SKM-1 treated with dmso at 0.1 percent for 144 hours (cell line): ENCODE data around the gene ZNF423.
"Not testable (repeated sequence)": the region's sequence is repeated elsewhere in the genome, so short reads cannot be mapped to it uniquely, and the experiment has no call there.

Experiments
- DNase-seq: peaks from one replicate; lab custom pipeline; 2025; ENCODE audit not compliant: unreplicated experiment; lab: John Stamatoyannopoulos, UW

The ZNF423 gene

DNA sequence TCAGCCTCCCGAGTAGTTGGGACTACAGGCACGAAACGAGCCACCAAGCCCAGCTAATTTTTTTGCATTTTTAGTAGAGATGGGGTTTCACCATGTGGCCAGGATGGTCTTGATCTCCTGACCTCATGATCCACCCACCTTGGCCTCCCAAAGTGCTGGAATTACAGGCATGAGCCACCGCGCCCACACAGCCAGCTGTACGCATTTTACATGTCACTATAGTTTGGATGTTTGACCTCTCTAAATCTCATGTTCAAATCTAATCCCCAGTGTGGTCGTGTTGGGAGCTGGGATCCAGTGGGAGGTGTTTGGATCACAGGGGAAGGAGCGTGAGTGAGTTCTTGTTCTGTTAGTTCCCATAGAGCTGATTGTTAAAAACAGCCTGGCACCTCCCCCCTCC, 293.0 kb downstream of the ZNF423 start:
- DNase-seq: not testable (repeated sequence)

DNA sequence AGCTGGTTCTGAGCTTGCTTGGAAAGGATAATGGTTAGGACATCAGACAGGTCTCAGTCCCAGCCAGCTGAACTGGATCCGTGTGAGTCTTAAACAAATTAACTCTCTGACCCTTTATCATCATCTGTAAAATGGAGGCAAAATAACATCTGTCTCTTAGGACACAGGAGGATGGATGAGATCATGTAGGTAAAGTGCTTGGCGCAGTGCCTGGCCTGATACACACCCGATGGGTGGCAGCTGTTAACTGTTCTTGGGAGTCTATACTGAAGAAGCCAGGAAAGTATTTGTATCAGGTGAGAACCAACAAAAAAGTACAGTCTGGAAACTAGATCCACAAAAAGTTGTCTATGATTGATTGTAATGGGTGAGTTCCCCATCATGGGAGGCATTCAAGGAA, 293.7 kb downstream of the ZNF423 start:
- no peak for DNase-seq

DNA sequence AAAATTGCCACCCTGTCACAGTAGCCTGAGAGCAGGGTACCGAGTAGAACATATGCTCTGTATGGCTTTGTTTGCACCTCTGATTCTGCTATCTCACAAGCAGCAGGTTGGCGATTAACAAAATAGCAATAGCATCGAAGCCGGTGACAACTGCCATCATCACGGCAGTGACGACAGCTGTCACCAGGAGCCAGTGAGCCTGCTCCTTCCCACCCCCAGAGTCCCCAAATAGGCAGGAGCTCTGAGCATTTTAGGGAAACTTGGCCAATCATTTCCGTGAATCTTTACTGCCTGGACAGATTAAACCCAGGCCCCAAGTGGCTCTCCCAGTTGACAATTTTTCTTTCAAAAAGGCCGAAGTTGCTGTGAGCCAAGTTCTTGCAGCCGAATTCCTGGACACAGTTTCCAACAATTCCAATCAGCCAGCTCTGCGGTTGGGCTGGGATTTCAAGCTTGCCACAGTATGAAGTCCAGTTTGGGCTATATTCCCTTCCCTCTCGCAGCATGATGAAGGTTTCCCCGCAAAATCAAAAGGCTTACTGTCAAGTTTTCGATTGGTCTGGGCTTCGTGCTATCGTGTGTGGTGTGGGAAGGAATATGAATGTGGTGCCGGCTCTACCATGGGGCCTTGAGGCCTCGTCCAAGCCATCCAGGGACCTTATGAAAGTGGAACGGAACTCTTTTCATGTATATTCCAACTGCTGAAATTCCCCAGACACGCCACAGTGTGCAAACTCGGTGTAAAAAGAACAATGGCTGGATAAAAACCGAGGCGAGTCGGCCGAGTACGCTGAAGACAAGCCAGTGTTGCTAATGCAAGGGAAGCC, 295.7 kb downstream of the ZNF423 start:
- DNase-seq: no peak

DNA sequence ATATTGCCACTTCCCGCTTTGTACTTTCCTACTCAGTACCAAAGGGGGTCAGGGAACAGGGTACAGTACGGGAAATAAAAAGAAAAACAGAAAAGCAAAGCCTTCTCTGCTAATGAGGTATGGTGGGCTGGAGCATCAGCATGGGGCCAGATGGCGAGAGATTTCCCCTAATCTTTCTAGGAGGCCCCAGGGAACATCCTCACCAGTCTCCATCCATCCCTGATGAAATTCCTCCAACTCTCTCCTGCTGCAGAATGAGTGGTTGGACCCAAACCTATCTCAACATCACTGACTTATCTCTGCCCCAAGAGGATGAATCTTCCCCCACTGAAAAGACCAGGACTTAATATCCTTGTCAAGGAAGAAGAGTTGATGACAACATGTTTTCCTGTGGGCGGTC, 296.7 kb downstream of the ZNF423 start:
- no peak for DNase-seq

DNA sequence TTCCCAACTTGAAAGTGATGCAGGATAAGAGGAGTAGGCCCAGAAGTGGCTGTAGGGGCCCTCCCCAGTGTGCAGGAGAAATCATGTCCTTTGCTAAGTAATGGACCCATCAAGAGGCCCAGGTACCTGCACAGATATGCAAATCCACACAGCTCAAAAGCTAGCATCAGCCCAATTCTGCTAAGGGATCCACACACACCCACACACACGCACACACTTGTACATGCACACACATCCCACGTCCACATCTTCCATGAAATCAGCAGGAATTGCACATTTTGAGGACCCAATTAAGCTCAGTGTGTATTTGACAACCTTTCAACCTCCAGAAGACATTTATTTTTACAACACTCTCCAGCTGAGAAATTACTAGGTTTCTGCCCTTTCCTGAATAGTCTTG, 297.5 kb downstream of the ZNF423 start:
- no peak for DNase-seq

DNA sequence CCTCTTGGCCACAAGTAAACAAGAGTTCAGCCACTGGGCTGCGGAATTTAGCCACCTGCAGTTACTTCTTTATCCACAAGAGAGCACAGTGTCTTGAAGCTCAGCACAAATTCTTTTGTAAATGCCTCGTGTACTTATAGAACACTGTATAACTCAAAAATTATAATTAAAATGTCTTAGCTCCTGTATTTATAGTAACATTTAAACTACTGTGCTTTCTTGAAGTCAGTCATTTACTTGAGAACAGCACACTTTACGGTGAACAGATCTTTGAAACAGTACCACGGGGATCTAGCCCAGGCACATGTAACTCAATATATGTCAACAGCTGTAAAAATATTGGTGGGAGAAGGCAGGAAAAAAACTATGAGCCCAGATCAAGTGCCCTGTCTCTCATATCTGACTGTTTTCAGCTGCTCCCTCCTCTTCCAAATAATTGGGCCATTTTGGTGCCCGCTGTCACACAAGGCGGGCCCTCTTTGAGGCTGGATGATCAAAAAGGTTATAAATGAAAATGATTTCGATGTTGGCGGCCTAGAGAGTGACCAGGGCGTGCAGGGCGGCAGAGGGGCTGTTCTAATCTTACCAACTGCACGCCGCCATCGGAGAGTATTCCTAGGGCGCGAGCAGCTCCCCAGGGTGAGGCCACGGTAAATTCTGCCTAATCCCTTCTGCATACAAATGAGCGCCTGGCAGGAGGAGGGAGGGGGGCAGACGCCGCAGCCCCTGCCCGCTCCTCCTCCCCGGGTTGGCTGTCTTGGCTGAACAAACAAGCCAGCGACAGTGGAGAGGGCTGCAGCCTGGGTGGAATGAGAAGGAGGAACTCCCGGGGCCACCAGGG, 299.1 kb downstream of the ZNF423 start:
- DNase-seq: no peak

DNA sequence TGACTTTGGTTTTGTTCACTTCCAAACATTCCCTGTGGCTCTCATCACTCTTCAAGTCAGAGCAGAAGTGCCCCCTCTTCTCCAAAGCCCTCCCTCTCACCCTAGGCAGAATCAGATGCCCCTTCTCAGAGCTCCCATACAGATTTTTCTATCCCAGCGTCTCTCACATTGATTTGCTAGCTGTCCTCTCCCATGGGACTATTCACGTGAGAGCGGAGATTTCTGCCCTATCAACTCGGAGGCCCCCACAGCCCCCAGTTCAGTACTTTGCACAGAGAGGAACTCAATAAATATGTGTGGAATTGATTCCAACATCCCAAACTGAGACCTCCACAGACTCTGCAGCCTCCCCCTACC, 299.7 kb downstream of the ZNF423 start:
- no peak for DNase-seq

DNA sequence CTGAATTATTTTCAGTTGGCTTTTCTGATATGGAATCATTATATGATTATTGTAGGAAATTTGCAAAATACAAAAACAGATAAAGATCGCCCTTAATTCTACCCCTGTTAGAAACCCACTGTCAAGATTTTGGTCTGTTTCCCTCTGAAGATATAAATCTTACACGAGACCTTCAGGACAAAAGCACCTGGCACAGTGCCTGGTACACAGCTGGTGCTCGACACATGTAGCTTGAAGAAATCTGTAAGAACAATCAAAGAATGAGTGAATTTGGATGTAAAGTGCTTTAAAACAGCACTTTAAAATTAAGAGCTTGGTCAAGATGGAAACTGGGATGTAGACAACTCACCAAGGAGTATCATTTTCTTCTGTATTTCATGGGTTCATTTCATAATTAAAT, 301.2 kb downstream of the ZNF423 start:
- no peak for DNase-seq

DNA sequence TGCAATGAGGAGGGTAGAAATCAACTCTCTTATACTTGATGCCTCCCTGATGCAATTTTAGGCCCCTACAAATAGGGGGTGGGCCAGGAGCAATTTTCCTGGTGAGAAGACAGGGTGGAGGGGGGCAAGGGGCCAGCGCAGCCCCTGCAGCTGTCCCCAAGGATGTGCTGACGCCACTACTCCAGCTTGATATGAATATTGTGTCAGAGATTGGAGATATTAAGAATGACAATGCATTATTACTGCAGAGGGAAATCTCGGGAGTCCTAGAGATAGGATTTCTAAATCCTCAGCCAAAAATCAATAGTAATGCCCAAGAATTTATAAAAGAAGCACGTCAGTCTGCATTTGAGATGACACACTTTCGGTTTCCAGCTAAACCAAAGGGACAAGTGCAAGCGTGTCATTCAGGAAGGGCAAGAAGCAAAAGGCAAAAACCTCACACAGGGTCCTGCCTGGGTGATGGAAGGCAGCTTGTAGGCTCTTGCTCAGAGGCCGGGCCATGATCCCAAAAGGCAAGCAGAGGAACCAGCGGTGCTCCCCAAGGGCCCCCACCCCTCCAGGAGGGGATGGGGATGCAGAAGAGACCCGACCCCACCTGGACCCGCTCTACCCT, 303.5 kb downstream of the ZNF423 start:
- no peak for DNase-seq

DNA sequence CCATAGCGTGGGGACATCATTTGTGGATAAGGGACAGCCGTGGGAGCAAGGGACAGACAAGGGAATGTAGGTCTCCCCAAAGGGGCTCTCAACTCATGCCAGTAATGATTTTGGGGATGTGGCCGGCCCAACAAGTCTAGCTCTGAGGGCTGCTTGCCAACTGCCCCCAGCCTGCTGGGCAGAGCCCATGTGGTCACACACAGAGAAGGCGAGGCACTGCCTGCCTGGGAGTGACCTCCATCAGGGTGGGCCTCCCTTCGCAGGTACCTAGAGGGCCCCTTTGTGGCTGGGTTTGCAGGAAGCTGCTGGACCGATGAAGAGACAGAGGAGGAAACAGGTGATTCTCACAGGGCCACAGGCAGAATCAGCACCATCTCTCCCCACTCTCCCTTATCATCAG, 305.2 kb downstream of the ZNF423 start:
- no peak for DNase-seq

DNA sequence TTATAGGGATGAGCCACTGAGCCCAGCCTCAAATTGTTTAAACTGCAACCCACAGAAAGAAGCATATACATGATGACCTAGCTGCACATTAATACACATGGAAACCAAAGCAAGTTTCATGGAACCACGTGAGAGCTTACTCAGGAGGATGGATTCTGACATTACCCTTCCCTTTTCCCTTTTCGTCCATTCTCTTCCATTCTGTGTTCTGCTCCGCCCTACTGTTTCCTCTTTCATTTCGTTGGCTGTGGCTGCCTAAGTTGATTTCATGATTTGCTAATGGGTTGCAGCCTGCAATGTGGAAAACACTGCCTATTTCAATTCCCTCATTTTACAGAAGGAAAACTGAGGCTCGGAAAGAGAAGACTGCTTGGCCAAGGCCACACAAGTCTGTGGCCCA, 305.8 kb downstream of the ZNF423 start:
- no peak for DNase-seq

DNA sequence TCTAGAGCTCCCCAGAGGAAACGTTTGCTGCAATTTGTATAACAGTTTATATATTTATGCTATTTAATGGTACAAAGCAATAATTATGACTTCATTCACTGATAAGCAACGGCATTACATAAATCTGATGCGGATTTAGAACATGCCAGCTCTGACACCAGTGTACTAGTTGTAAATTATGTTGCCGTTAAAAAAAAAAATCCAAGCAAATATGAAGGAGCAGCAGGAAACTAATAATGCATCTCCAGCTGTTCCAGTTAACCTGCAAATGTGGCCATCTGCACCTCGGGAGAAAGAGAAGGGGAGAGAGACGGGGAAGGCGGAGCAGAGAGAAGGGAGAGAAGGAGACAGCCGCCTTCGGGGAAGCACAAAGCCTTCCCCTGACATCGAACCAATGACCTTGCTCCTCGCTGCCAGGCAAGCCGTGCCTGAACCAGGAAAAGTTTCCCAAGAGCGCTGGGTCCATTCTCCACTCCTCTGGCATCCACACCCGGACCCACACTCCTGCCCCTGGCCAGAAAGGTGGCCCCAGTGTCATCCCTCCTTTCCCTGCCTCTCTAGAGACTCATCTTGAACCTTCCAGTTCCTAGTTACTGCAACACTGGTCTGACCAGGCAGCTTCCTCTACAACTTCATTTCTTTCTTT, 307.5 kb downstream of the ZNF423 start:
- no peak for DNase-seq

DNA sequence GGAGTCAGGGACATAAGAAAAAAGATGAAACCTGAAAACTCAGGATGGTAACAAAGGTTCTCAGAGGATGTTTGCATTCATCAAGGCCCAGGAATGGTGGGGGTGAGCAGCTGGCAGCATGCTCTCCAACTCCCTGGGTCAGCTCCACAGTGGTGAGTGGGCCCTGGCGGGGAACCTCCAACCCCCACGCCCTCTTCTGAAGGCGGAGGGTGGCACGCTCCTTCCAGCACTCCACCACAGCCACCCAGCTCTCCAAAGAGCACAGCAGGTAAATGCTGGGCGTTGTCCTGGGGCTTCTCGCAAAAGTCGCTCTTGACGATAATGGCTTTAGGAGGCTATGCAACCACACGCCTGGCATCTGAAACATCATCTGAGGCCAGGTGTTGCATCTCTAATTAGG, 308.5 kb downstream of the ZNF423 start:
- no peak for DNase-seq

DNA sequence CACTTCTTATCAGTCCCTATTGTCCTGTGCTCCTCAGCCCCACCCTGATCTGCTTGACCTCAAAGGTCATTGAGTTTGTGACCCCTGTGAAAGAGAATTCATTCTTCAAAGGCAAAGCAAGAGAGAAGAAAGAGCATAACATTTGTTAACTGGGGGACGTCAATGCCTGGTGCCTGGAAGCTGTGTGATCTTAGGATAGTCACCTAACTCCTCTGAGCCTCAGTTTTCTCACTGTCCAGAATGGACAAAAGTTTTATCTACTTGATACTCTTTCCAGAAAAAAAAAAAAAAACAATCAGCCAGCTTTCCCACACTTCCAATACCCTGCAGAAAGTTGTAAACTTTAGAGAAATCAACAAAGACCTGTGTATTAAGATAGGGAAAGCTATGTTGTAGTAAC, 309.2 kb downstream of the ZNF423 start:
- DNase-seq: no peak

DNA sequence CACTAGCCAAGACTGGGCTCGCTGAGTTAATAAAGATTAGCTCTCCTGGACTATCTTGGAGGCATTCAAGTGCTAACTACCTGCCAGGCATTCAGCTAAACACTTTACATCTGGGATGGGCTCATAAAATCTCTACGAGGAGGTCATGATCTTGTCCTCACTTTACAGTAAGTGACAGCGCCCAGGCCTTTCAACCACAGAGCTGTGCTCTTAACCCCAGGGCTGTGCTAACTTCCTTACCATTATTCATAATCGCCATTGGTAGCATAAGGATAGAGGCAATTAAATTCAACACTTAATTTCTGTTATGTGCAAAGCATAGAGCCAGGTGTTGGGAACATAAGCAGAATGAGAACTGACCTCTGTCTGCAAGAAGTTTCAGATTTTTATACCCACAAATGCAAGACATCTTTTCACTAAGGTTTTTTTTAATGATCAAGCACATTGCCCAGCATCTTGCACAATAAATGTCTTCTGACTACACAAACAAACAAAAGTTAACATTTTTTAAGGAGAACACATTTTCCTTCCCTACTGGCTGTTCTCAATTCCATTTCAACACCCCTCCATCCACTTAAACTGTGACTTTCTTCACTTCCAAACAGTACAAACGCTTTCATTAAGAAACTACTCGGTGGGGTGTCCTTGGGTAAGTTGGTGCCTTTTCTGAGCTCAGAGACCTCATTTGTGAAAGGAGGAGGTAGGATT, 310.0 kb downstream of the ZNF423 start:
- no peak for DNase-seq

DNA sequence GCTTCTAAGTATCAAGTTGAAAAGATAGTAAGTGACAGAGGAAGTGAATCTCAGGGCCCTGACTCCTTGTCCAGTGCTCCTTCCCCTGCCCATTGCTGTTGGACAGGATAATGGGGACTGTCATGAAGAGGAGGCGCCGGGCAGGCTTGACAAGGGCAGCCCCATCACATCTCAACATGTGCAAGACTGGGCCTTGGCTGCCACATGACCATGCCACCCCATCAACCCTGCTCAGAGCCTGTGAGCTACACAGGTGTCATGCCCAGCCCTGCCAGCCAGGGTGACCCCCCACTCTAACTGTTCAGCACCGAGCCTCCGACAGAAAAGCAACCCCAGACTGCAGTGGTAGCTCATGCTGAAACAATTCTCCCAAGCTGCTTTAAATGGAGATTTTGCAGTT, 310.7 kb downstream of the ZNF423 start:
- no peak for DNase-seq

DNA sequence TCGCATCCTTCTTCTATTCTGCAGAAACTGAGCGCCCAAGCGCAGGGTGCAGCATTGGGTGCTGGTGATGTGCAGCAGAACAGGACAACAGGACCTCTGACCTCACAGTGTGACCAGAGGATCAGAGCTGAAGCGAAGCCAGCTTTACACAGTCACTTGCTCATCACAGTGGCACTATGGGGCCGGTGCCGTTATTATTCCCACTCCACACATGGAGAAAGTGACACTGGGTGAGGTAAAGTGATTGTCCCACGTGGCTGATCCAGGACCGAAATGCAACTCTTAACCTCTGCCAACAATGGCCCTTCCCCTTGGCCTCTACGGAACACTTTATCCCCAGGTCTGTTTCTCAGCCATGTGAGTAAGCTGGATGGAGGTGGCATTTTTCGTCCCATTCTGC, 311.1 kb downstream of the ZNF423 start:
- DNase-seq: no peak

DNA sequence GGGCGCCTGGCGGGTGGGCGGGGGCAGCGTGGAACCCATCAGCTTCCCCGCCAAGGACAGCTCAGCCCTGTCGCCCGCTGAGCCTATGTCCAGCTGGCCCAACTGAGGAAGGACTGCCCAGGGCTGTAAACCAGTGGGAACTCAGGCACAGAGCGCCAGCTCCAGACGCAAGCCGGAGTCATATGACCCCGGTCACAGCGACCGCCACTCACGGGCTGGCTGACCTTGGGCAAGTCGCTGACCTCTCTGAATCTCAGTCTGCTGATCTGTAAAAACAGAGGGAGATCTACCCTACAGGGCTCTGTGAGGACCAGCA, 312.3 kb downstream of the ZNF423 start:
- no peak for DNase-seq

DNA sequence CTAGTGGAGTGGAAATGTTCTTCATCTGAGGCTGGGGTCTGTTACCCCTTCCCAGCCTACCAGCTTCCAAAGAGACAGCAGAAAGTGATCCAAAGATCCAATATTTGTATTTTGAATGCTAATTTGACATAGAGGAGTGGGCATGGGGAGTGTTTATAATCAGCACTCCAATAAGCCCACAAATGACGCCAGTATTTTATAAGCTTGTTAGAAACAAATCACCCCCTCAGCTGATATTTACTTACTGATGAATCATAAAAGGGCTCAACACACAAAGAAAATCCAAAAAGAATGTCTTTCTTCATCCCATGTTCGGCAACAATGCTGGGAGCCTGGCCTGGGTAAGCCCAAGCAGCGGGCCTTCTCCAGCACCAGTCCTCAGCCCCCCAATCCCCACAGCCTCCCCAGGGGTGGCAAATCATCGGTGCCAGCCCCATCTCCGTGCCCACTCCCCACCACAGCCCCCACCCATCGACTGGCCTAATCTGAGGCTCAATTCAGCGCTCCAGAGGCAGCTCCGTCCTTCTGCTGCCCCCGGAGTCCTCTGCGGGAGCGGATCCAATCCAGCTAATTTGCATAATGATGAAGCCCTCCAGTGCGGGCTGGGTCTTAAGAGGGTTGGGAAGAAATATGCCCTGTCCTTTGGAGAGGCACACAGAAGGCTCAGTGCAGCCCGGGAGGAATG, 312.8 kb downstream of the ZNF423 start:
- no peak for DNase-seq

DNA sequence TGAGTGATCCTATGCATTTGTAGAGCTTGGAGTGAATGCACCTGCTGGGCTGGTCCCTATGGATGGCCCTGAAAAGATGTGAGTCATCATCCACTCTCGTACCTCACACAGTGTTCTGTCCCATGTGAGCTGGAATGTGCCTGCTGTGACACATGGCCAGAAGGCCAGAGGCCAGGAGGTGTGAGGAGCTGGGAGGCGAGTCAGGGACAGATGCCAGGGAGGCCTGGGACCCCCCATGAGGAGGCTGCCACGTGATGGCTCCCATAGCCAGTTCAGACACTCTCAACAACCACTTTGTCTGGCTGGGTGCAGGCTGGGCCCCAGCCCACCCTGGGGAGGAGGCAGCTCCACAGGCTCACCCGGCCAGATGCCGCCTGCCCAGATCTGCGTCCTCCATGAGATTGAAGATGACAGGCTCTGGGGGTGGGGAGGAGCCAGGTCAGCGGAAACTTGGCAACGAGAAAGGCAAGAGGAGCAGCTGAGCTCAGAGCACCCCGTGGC, 313.5 kb downstream of the ZNF423 start:
- no peak for DNase-seq
